Coronary artery (tissue), 2 donors: Measurements from ENCODE around the gene USP28.

ENCODE experiments used
- DNase-seq: peaks from one replicate; pipeline ENCODE4 v3.0.0-alpha.2; 2017; ENCODE audit warnings: low spot score
- H3K27ac ChIP-seq, 2 donors: fragments of 200-600 bp; sonication (generic); one replicate each; pipeline ENCODE4 v1.5.1; 2016 to 2019
- H3K4me3 ChIP-seq: fragments of 200-600 bp; sonication (generic); 2 replicates; pipeline ENCODE4 v1.5.1; 2016; ENCODE audit warnings: mild to moderate bottlenecking, moderate library complexity
- CTCF ChIP-seq: fragments of 200-600 bp; sonication (generic); IDR thresholded peaks from one replicate; pipeline ENCODE4 v1.5.1; 2019; ENCODE audit warnings: antibody characterized with exemption

The USP28 gene

GRCh38 chr11:113850188-113850587, 25.2 kb downstream of the USP28 start:
- DNase-seq = no peak
- H3K27ac ChIP-seq = no peak overlapping the region
- no peak for TF ChIP-seq CTCF

GRCh38 chr11:113849713-113850112, 25.7 kb downstream of the USP28 start:
- H3K4me3 ChIP-seq = no peak overlapping the region
- DNase-seq = no peak
- TF ChIP-seq CTCF = no peak
- H3K27ac ChIP-seq = no peak overlapping the region

More at GRCh38 chr11:113850188-113850587, 25.2 kb downstream of the USP28 start:
- H3K4me3 ChIP-seq = no peak overlapping the region

- TF ChIP-seq CTCF = no peak
- Histone ChIP-seq H3K27ac (no peak overlapping the region), H3K4me3 (no peak overlapping the region)
- DNase-seq = no peak
Observed at GRCh38 chr11:113847580-113847979, 27.8 kb downstream of the USP28 start.

- Histone ChIP-seq H3K4me3 (no peak overlapping the region), H3K27ac (no peak overlapping the region)
- TF ChIP-seq CTCF = no peak
- DNase-seq = no peak
Observed at GRCh38 chr11:113847111-113847510, 28.3 kb downstream of the USP28 start.

- H3K4me3 ChIP-seq = no peak overlapping the region
- DNase-seq = no peak
- TF ChIP-seq CTCF = no peak
- no peak overlapping the region for H3K27ac ChIP-seq
Observed at GRCh38 chr11:113841691-113842090, 33.7 kb downstream of the USP28 start.

- DNase-seq = no peak
- no peak overlapping the region for H3K4me3 ChIP-seq
- H3K27ac ChIP-seq = no peak overlapping the region
- no peak for TF ChIP-seq CTCF
Observed at GRCh38 chr11:113840932-113841664, 34.3 kb downstream of the USP28 start.

- Histone ChIP-seq H3K4me3 (no peak overlapping the region), H3K27ac (no peak overlapping the region)
- DNase-seq = no peak
- no peak for TF ChIP-seq CTCF
Observed at GRCh38 chr11:113839842-113840241, 35.5 kb downstream of the USP28 start.
